ENCODE measurements around the gene EYA4.

Gene EYA4, protein sequence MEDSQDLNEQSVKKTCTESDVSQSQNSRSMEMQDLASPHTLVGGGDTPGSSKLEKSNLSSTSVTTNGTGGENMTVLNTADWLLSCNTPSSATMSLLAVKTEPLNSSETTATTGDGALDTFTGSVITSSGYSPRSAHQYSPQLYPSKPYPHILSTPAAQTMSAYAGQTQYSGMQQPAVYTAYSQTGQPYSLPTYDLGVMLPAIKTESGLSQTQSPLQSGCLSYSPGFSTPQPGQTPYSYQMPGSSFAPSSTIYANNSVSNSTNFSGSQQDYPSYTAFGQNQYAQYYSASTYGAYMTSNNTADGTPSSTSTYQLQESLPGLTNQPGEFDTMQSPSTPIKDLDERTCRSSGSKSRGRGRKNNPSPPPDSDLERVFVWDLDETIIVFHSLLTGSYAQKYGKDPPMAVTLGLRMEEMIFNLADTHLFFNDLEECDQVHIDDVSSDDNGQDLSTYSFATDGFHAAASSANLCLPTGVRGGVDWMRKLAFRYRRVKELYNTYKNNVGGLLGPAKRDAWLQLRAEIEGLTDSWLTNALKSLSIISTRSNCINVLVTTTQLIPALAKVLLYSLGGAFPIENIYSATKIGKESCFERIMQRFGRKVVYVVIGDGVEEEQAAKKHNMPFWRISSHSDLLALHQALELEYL

DNA sequence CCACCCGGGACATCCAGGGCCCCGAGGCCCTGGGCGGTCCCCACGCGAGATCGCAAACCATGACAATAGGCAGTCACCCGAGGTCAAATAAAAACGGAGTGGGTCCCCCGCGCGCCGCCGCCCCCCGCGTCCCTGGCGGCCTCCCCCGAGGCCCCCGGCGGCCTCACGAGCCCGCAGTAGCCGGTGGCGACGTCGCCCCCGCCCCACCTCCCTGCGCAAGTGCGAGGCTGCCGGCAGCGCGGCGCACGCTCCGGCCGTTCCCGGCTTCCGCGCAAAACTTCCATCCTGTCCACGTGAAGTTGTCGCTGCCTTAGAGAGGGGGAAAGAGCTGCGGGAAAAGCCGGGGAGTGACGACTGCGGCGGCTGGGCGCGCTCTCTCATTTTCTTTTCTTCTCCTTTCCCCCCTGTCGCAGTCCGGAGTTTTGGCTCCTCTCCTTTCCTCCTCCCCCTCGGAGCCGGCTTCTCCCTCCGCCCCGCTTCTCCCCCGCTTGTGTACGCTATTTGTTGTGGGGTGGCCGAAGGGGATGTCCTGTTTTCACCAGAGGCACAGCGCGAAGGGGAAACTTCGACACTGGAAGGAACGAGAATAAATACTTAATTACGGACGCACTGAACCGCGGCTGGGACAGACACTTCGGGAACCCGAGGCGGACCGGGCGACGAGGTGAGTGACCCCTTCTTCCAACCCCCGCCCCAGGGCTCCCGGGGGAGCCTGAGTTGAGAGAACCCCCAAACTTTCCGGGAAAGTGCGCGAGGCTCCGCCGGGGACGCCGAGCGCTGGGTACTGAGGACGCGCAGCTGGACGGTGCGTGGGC is at the start of gene EYA4:
Gene EYA4, plus strand, starts transcription at position 272 of the 815 bp plus-strand sequence. CDS start 33,424 bp downstream, outside the sequence.
- DNase-seq (ENCODE audit: low spot score) (no peak), FAIRE-seq (no peak)

DNA sequence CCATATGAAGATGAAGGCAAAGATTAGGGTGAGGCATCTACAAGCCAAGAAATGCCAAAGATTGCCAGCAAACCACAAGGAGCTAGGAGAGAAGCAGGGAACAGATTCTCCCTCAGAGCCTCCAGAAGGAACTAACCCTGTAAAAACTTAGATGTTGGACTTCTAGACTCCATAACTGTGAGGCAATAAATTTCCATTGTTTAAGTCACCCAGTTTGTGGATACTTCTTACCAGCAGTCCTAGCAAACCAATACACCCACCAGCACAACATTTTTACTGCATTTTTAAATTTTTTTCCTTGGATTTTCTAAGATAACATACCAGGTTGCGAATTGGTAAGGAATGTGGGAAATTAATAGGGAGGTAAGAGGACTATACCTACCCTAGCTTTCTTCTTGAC is 47.8 kb upstream of the EYA4 start:
- DNase-seq (ENCODE audit: low spot score) (no peak), FAIRE-seq (no peak)

DNA sequence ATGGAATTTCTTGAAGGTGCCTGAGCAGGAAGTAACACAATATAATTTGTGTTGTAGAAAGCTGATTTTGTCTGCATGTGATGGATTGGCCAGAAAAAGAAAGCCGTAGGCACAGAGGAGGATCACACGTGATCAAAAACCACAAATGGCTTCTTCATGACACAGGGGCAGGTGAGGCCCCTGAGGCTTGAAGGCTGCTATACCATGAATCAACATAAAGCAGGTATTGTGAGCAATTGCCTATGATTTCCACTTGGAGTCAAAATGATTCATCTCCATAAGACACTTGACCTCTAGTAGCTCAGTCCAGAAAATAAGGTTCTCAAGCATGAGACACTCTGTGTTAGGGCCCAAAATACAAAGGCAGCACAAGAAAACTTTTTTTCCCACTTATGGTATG is 42.4 kb upstream of the EYA4 start:
- FAIRE-seq (no peak), DNase-seq (ENCODE audit: low spot score) (no peak)

DNA sequence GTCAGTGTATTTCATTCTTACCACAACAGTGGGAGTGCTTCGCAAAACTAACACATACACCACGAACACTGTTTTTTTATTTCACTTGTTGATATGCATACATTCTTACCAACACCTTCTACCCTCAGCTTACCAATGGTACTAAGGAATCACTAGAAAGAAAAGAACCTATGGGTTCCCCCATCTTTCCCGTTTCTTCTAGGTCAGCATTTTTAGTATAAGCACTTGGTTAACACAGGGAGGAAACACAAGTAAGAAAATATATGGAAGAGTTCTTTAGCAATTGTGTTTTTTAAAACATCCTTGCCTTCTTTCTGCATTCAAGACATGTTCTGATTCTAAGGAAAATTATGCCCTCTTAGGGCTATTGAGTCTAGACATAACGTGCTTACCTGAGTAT is 39.9 kb upstream of the EYA4 start:
- no peak for FAIRE-seq

DNA sequence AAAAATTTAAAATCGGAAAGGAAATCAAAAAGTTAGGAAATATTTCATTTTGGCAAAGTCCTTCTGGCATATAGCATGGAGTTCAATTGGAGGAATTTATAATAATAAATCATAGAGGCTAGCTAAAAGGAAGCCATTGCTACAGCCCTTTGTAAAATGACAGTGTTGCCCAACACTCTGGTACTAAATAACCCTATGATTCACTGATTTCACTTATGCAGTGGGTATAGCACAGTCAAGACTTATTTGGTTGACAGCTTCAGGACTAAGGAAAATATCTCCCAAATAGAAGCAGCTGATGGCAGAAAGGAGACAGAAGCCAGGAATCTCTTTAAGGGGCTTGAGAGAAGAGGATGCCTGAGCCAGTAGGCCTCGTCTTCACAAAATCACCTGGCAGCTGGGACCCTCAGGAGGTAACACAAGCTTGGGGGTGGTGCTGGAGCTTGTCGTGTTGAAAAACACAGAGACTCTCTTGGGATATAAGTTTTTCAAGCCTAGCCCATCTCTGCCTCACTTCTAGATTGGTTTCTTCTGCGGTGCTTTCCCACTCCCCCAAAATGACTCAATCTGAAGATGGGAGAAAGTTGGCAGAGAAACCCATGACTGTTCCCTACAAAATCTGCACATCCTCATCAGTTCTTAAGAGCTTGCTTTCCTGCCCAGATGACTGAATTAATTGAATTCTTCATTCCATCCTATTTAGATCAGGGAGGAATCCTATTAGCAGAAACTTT is 38.4 kb upstream of the EYA4 start:
- FAIRE-seq (no peak), DNase-seq (ENCODE audit: low spot score) (no peak)

More for the DNA sequence above, 39.9 kb upstream of the EYA4 start:
- no peak for DNase-seq (ENCODE audit: low spot score)

DNA sequence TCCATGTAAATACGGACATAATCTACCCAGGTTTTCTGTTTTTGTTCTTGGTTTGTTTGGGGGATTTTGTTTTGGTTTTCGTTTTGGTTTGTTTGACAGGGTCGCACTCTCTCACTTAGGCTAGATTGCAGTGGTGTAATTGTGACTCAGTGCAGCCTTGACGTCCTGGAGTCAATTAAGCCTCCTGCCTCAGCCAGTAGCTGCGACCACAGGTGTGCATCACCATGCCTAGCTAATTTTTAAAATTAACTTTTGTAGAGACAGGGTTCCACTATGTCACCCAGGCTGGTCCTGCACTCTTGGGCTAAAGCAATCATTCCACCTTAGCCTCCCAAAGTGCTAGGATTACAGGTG is 37.8 kb upstream of the EYA4 start:
- no peak for FAIRE-seq
- no peak for DNase-seq (ENCODE audit: low spot score)

DNA sequence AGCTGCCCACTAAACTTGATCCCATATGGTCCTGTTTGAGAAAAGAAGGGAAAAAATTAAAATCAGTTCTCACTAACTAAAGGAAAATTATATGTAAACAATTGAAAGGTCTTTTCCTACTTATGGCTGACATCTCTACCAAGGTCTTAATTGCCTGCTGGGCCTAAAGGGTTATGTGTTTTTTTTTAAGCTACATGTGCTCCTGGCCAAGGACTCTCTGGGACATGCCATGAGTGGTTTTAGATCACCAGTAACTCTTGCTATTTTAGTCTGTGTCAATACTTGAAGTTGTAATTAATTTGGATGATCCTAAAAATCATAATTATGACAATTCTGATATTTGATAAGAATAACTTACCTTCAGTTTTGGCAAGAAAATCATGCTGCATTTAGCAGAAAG is 35.9 kb upstream of the EYA4 start:
- no peak for DNase-seq (ENCODE audit: low spot score)
- FAIRE-seq, result no peak

DNA sequence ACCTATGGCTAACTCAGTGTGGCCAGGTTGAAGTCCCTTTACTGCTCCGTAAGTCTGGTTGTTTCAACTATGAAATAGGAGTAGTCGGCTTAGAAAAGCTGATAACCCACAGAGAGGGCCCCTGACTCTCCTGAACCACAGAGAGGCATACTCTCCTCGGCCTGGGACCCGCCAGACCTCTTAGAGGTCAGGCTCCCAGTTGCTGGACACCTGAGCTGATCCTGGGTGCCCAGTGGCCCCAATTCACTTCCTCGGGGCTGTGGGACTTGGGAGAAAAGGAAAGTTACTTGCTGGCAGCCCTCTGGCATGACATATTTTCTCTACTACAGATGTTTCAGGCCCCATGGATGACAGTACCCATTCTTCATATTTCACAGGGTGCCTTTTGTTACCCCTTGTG is 34.2 kb upstream of the EYA4 start:
- DNase-seq (ENCODE audit: low spot score) (no peak), FAIRE-seq (no peak)

DNA sequence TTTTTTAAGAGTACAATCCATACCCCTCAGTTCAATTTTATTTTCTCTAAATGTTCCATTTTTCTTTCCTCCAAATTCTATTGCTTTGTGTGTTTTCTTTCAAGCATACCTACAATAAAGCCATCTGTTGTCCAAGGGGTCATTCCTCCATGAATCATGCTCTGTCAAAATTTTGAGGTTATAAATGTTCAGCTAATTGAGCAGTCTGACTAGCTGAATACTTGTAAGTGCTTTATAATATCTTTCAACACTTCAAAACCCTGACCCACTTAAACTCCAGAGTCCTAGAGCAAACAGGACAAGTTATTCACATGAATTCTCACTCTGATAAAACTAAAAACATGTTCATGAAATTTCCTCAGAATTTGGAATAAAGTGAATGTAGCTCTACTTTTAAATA is 33.4 kb upstream of the EYA4 start:
- DNase-seq (ENCODE audit: low spot score), result no peak
- no peak for FAIRE-seq

DNA sequence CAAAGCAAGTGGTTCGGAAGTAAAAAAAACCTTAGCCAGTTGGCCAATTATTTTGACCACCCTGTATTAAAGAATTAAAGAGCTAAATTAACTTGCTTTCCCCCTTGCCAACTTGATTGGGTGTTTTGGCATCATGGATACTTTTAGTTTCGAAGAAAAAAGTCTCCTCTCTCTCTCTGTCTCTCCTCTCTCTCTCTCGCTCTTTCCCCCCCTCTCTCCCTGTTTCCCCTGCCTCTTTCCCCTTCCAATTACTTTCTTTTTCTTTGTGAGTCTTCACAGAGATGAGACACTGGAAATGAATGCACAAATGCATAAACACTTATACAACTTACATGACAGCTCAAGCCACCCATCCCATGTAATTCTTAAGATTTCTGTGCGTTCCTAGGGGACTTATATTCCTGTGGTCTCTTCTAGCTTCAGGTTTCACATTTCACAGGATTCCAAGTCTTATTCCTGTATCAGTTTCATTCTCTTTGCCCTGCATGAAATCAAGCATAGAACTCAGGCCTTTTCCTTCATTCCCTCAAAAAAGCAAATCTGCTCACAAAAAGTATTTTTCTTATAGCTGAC is 32.9 kb upstream of the EYA4 start:
- DNase-seq (ENCODE audit: low spot score), result no peak
- FAIRE-seq, result no peak

DNA sequence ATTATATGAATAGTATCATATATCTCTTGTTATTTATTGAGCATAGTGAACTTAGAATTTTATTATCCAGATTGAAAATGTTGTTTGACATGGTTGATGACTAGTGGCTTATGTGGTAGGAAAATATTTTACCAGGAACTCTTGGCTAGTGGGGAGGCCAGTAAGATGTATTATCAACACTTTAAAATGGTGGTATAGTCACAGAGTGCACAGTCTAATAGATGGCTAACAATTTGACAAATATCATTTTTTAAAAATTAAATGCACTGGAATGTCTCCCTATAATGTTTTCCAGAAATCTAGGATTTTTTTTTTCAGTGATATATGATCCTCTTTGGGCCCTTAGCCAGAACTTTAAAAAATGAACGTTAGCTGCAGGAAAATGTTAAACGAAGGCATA is 26.9 kb upstream of the EYA4 start:
- DNase-seq (ENCODE audit: low spot score) (no peak), FAIRE-seq (no peak)

DNA sequence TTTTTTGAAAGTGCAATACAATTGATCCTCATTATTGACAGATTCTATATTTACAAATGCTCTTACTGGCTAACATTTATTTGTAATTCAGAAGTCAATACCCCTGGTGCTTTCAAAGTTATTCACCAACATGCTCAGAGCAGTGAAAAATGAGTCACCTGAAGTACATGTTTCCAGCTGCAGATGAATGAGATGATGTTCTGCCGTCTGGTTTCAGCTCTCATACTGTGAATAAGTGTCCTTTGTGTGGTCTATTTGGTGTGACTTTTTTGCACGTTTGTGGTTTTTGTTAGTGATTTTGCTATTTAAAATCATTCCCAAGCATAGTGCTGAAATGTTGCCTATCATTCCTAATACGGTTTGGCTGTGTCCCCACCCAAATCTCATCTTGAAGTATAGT is 22.3 kb upstream of the EYA4 start:
- FAIRE-seq (no peak), DNase-seq (ENCODE audit: low spot score) (no peak)

DNA sequence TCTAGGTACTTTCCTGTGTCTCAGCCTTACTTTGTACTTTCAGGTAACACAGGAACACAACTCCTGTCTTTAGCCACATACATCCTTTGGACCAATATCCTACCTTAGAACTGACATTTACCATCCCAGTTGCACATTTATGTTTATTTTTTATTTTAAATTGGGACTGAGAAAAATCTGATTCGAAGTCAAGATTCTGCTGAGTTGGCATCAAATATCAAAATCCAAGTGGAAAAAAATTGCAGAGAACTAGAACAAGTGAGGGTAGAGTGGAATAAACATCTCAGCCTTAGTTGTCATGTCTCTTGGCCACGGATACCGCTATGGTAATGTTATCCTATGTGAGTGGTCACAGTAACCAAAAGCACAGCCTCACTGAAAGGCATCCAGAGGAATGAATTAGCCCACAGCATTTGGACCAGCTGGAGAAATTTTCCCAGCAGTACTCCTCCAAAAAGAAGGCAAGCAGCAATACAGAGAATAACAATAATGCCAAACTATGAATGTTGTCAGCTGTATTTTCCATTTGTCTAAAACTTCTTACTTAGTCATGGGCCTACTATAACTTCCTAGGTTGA is 17.6 kb upstream of the EYA4 start:
- DNase-seq (ENCODE audit: low spot score), result no peak
- FAIRE-seq, result no peak

DNA sequence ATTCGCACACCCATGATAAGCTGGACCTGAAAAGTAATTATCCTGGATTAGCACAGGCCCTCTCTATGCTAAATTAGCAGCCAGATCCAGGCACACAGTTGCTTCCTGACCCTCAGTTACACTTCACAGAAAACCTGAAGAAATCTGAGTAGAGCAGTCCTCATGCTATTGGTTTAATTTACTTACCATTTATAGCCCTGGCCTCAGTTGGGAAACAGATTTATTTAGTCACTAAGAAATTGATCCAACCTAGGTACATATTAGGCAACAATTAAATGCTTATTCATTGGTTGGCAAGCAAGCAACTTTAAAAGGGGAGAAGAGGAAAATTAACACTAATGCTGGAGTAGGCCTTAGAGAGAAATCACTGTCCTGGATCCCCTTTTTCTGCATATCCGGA is 15.6 kb upstream of the EYA4 start:
- DNase-seq (ENCODE audit: low spot score) (no peak), FAIRE-seq (no peak)

DNA sequence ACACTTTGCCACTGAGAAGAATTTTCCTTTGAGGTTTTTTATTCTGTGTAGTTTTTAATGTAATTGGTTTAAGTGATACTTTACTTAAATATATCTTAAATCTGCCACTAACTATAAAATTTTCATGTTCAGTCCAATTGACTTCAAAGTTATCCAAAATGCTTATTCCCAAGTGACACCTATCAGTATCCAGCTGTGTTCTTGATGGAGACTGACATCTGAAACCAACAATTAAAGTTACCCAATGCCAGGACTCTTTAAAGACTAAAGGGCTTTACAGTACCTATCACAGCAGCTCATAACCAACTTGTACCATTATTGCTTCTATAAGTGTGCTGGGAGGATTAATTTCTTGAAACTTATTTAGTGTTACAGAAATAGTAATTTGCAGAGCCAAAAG is 13.8 kb upstream of the EYA4 start:
- no peak for FAIRE-seq
- DNase-seq (ENCODE audit: low spot score), result no peak

DNA sequence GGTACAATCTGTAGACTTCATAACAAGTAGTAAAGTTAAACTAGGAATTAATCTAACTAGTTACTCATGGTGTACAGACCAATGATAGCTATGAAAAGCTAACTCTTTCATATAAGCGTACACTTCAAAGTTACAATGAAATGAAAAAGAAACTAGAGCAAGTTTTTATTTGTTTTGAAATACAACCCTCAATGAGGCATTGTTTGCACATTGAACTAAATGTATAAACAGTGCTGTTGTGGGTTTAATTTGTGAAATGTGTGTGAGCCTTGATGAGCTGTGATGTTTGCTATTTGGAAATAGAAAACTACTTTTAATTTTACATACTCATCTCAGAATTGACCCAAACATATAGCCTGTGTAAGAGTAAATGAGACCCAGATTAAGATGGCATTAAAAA is 11.1 kb upstream of the EYA4 start:
- no peak for DNase-seq (ENCODE audit: low spot score)
- FAIRE-seq, result no peak

DNA sequence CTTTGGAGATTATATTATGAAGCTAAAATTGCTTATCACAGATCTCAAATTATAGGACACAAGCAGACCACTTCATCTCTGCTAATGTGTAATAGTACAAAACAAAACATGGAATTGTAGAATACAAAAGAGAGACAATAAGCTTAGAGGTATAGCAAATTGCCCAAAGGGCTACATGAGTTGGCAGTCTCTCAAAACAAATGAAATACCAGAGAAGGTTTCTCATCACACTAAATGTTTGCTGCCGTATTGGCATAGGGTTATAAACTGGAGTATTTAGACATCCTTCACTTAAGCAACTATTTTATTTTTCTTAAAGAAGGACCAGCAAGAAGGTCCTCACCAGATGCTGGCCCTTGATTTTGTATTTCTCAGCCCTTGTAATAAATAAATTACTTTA is 5.9 kb upstream of the EYA4 start:
- FAIRE-seq, result no peak

DNA sequence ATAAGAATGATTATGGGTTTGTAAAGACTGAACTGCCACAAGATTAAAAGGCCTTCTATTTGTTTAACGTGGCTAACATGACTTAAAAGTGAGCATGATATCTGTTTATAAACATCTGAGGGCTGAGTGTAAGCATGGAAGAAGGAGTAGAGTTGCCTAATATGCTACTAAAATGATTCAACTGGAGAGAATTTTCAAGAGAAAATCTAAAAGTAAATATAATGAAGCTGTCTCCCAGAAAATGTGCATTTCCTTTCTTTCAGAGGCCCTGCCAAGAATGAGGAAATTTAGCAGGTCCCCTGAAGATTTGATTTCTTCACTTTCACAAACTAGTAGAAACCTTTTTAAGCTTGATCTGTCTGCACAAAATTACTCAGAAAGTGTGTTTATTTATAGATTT is 4.2 kb upstream of the EYA4 start:
- FAIRE-seq, result no peak

More for the DNA sequence above, 5.9 kb upstream of the EYA4 start:
- no peak for DNase-seq (ENCODE audit: low spot score)

DNA sequence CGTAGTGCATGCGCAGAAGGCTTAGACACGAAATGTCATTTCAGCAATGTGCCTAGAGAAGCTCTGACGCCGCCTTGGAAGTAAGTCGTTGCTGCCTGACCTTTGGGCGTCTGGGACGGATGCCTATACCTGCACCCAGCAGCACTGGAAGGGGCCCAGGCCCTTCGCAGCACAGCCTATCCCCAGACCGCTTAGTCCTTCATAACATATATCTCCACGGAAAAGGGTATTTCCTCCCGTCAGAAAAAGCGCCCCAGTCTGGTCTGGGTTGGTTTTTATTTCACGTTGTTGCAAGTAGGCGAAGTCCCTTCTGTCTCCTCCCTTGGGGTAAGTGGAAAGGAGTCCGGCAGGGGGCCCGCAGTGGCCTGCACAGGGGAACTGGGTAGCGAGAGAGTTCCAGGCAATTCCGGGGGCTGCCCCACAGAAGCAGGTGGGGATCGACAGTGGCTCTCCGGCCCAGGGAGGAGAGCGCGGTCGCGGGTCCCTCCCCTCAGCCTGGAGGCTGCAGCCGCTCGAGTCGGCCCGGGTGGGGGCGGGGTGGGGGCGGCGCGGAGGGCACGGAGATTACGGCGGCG is 559 bp upstream of the EYA4 start:
- no peak for DNase-seq (ENCODE audit: low spot score)
- no peak for FAIRE-seq

More for the DNA sequence above, 4.2 kb upstream of the EYA4 start:
- DNase-seq (ENCODE audit: low spot score), result no peak

DNA sequence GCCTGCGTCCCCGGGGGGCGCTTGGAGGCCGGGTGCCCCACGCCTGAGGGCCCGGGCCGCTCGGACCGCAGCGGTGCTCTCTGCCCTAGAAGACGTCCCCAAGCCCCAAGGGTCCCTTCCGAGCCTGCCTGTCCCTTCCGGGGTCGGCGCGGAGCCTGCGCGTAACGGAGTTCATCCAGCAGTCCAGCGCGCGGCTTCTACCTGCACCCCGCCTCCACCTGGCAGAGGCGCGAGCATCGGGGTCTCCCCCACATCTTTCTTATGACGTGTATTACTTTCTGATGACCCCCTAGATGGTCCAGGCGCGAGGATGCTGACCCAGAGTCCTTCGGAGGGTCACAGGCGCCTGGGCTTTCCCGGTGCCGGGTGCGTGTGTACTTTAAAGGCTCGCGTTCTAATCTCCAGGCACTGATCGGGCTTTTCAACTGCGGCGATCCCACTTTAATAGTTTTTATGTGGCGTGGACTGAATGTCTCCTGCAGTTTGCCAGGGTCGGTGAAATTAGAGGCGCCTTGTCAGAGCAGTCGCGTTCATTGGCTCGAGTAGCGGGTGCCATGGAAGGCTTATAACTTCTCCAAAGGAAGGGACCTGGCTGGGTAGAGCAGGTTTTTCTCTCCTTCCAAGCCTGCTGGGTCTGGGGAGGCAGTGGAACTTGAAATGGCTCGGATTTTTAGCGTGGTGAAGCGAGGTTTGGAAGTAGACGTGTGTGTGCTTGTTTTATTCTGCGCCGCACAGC is 912 bp downstream of the EYA4 start:
- DNase-seq (ENCODE audit: low spot score), result no peak

More for the DNA sequence above, 912 bp downstream of the EYA4 start:
- no peak for FAIRE-seq

Measured in urothelium cell line (cell line).